GM19468 (cell line): Measurements from ENCODE around the gene CDX1.

Experiments
- ATAC-seq: cut with Tn5 transposase; IDR thresholded peaks from one replicate; pipeline ENCODE4 v1.9.1; 2021; ENCODE audit warnings: mild to moderate bottlenecking, moderate library complexity, moderate number of reproducible peaks; ENCODE audit not compliant: unreplicated experiment; ENCODE audit errors: extremely low read depth

CDX1 gene

DNA sequence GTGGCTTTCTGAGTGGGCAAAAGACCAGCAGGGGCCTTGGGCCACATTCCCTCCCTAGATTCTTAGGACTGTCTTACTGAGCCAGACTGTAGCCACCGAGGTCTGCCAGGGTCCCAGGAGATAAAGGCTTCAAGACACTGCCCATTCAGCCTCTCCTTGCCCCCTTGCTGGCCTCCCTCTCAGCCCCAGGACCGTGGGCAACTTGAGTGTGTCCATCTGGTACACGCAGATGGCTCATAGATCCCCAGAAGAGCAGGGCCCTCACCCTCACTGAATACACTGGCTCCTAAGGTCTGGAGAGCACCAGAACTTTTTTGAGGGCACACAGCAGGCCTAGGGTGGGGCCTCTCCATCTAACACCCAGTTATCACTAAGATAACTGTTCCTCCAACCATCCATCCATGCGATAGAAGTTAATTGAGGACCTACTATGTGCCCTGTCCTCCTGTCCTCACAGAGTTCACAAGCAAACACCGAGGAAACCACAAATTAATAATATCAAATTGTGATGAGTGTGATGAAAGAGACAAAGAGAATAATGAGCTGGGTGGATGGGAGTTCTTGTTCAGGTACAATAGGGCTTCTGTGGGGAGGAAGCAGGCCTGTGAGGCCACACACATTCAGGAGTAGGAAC is 6.0 kb upstream of the CDX1 start:
- ATAC-seq: no peak

DNA sequence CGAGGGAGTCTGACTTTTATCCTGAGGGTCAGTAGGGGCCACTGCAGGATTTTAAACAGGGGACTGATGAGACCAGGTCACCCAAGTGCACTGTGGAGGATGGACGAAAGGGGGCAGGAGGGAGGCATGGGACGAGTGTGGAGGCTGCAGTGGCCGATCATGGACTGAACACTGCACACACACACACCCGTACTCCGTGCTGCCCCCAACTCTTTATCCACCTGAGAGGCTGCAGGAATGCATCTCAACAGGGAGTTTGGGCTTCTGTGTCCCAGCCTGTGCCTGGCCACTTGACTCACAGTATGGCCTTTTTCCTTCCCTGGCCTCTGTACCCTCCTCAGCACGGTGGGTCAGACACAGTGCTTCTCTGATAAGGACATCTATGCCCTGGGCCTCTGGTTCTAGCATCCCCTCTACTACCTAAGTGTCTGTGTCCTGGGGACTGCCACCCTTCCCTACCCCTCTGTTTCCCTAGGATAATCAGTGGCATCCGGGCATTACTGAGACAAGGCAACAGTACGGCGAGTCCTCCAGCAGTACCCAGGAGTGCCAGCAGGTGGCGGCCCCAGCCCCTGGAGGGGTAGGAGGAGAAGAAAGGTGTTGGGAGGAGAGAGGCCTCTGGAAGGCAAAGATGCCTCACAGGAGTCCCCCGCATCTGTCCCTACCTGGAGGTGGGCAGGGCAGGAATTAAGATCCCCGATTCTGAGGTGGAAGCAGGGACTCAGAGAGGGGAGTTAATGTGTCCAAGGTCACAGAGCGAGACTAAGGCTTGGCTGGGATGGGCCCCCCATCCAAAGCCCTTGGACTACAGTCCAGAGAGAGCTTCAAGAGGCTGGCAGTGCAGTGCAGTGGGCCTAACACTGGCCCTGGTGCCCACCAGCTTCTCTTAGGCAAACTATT is 5.1 kb upstream of the CDX1 start:
- ATAC-seq: peak; percentile 57

DNA sequence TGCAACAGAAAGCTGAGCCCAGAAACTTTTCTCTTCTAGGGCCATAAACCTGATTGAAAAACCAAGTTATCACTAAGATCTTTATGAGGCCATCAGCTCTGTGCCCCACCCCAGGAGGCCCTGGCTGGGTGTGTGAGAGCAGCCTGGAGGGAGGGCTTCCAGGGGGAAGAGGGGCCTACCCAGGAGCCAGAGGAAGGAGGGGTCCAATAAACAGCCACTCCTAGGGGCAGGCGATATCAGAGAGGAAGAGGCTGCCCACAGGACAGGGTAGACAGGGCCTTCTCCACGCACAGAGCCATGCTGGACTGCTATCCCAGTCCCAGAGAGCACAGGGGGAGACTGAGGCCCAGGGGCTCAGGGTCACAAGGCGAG is 4.5 kb upstream of the CDX1 start:
- no peak for ATAC-seq

DNA sequence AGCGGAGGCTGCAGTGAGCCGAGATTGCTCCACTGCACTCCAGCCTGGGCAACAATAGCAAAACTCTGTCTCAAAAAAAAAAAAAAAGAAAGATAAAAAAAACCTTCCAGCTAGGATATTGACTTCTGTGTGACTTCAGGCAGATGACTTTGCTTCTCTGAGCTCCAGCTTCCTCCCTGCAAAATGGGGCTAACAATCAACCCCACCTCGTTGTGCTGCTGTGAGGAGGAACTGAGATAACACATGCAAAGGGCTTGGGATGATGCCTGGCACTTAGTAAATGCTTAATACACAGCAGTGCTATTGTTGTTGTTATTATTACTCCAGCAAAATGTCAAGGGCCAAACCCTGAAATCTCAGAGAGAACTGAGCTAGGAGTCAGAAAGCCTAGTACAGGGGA is 3.5 kb upstream of the CDX1 start:
- no peak for ATAC-seq

DNA sequence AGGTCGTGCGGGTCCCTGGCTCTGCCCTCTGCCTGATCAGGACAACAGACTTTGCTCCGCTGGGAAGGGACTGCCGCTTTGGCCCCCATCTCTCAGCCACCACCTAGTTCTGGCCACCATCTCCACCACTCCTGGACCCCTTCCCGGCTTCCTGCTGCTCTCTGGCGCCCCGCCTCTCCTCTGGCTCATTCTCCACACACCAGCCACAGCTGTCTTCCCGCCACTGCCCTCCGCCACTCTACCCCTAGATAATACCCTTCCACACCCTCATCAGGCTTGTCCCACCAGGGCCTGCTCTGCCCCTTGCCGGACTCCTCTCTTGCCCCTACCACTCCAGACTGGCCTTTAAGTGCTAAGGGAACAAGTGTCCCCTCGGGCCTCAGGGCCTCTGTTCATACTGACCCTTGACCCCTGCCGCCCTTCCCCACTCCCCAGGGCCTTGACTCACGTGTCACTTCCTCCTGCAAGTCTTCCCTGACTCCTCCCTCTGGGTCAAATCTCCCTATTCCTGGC is 3.0 kb upstream of the CDX1 start:
- ATAC-seq: no peak

DNA sequence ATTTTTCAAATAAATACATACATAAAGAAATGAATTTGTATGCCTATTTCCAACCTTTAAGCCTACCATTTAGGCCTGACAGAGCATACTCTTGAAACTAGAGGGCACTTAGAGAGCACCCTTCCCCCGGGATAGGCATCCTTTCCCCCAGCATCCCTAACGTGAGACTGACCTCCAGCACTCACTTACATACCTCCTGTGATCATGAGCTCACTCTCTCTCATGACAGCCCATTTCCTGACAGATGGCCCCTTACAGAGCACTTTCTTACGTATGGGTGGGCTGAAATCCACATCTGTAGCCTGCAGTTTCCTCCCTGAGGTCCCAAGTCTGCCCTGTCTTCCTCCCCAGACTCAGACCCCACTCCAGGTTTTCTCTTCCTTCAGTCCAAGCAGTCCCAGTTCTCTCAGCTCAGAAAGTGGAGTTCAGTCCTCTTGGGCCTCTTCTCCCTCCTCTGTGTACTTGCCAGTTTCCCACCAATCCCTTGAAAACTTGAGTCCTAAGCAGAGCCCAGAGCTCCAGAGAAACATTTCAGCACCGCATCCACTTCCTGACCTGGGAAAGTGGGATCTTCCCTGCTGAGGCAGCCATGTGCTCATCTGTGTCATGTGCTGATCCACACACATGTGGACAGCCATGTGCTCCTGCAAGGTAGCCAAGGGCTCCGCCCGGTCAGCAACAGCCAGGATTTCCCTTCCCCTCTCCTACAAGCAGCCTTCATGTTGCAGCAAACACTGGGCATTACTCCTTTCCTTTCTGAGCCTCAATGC is 2.2 kb upstream of the CDX1 start:
- ATAC-seq: no peak

DNA sequence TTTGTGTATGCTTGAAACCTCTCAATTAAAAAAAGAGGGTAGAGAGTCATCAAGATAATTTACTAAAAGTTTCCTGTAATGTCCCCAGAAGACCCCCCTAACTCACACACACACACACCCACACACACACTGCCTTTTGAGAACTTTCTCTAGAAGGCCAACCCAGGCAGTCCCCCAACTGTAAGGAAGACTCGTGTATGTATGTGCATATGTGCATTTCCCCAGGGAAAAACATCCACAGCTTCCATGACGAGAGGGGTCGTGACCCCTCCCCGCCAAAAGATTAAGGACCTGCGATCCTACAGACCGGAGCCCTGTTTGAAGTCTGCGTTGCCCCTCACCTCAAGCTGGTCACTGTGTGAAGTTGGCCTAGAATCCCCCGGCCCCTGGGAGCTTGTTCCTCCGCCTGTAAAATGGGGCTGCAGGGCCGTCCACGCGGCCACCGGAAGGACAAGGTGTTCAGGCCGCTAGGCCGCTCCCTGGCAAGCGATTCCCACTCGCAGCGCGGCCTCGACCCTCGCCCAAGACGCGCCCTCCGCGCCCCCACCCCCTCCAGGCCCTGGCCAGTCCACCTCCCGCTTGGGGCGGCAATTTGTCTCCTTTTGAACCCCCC is 435 bp upstream of the CDX1 start:
- ATAC-seq: no peak

DNA sequence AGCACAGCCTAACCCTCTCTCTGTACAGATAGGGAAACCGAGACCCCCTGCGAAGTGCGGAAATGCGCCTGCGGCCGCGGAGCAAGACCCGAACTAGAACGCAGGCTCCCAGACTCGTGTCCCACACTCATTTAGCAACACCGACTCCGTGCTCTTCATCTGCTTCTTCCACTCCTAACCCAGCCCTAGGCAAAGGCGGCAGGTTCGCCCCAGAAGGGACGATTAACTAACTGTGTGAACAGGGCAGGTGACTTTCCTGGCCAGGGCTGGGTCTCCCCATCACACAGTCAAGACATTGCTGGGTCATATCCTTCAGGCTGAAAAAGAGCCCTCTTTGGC is 903 bp downstream of the CDX1 start:
- no peak for ATAC-seq

DNA sequence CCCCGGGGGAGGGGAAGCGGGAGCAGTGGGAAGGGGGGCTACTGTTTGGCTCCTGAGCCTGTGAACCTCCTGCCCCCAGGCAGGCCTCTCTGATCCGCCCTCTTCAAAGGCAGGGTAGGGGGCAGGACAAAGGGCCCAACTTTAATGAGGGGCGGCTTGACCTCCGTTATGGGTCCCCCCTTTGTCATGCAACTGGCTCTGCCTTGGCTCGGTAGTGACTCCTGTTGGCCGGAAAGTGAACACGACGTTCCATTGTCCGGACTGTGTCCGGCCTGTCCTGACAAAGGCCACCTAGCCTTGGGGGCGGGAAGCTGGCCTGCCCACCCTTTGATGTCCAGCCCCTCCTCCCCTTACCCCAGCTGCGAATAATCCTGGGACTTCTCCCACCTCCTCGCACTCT is 1.3 kb downstream of the CDX1 start:
- ATAC-seq: no peak

DNA sequence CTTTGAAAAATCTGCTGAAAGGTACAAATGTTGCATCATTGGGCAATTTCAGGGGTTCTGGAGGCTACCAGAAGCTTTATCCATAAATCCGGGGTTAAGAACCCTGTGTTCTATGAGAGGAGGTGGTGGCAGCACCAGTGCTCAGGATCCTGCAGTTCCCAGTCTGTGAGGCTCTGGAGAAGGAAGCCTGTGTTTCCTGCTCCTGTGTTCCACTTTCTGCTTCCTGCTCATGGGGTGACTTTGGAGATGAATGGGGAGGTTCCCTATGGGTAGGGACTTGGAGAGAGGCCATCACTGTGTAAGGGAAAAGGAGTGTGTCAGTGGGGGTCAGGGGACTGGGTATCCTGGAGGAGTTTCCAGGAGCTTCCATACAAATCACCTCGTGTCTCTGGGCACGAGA is 2.3 kb downstream of the CDX1 start:
- no peak for ATAC-seq

DNA sequence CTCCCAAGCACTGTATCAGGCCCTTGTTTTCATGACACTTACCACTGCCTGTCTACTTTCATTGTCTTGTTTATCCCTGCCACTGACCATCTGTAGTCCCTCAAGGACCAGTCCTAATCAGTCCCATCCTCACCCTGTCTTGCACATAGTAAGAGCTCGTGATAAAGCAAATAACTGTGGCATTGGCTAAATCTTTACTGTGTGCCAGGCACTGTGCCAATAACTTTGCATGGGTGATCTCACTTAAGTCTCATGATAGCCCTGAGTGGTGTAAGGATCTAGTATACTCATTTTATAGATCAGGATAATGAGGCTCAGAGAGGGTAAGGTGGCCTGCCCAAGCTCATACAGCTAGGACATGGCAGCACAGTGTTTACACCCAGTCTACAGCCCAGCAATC is 5.6 kb downstream of the CDX1 start:
- no peak for ATAC-seq

DNA sequence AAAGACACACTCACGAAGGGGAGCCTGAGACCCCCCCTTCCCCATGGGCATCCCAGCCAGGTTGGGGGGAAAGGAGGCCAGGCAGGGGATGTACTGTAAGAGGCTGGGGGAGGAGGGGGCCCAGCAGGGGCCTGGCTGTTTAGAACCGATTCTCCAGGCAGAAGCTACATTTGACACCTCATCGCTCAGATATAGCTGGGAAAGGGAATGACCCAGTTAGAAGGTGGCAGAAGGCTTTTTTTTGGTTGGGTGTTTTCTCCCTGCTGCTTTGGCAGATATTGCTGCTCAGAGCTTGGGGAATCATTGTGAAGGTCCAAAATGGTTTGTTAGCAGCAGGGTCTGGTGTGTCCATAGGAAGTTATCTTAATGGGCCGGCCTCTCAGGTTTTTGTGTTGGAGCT is 6.0 kb downstream of the CDX1 start:
- ATAC-seq: no peak

DNA sequence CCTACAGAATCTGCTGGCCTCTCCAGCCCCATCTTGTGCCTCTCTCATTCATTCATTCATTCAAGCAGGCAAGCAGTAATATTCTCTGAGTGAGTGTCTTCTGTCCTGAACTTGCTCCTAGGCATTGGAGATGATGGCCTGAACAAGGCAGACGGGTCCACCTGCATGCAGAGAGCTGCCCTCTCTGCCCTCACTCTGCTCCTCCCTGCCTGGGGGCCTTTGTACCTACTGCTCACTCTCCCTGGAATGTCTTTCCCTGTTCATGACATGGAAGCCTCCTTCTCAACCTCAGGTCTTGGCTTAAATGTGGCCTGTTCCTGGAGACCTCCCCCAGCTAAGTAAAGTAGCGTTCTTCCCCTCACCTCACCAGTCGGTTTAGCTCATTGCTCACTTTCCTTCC is 6.6 kb downstream of the CDX1 start:
- ATAC-seq: no peak

DNA sequence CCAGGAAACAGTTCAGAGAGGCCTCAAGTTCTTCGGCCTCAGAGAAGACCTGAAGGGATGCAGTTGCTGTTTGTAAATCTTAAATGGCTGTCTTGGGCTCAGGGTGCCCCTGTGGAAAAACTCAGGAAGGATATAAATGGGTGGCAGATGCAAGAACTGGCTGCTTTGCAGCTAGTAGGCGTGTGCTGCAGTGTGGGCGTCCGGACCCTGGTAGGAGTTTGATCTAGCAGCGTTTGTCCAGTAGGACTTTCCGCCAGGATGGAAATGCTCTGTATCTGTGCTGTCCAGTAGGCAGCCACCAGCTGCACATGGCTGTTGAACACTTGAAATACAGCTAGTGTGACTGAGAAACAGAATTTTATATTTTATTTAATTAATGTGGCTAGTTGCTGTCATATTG is 7.7 kb downstream of the CDX1 start:
- no peak for ATAC-seq

DNA sequence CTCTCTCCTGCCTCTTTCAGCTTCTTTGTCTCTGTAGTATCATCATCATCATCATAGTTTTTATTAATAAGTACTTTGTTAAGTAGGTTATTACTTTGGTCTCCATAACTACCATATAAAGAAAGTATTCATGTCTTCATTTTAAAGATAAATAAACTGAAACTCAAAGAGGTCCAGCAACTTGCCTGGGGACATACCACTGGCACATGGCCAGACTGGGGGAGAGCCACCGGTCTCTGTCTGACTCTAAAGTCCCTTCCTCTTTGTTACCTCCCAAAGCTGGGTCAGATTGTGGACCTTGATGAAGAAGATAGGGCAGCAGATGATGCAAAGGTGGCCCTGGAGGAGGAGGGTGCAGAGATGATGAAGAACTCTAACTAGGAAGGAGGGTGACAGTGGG is 8.5 kb downstream of the CDX1 start:
- ATAC-seq: no peak

DNA sequence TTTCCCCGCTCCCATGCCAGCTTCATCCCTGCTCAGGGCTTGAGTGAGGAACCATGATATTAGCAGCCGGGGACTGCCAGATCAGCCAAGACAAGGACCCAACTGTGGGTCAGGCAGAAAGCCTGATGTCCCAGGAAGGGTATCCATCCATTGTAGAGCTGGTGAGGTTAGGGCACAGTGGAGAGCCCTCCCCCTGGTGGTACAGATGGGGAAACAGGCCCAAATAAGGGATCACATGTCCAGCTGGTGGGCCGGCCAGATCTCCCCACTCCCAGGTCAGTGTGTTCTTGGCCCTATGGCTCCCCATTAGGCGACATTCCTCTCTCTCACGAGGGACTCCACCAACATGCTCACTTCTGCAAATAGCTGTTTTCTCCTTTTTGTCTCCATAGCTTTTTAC is 9.0 kb downstream of the CDX1 start:
- no peak for ATAC-seq

DNA sequence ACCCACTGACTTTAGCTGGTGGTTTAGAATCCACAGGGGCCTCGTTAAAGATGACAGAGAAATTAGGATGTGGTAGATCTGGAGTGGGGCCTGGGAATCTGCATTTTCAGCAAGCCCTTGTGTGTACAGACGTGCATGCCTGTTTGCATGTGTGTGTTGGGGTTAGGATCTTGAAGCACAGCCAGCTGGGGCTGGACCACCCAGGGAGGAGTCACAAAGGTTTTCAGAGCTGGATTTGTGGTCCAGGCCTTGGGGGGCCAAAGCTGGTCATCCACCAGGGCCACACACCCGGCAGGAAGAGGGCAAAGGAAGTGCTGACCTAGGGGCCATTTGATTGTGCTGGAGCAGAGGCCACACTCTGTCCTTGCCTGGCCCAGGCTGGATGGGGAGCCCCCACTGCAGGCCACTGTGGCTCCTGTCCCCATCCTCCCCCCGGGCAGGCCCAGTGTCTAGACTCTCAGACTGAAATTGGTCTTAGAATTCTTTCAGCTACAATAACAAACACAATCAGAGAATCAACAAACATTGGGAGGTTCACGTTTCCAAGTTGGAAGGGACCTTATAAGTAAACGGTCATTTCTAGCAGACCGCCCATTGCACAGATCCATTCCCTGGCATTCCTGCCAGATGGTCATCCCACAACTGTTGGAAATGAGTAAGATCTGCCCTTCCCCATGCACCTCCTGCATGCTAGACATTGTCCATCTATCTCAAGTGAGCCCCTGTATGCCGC is 10.3 kb downstream of the CDX1 start:
- no peak for ATAC-seq

DNA sequence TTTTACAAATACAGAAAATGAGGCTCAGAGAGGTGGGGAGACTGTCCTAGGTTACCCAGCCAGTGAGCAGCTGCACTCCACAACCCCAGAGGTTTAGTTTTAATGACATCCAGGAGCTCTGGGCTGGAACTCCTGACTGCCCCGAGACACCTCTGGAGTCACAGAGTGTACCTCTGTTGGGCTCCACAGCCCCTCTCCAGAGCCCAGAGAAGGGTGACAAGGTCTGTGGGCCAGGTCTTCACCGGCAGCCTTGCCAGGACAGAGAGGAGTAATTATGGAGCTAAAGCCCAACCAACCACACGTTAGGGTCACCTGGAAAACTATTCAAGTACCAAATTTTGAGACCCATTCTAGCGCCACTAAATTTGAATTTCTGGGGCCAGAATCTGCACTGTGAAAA is 11.1 kb downstream of the CDX1 start:
- no peak for ATAC-seq

DNA sequence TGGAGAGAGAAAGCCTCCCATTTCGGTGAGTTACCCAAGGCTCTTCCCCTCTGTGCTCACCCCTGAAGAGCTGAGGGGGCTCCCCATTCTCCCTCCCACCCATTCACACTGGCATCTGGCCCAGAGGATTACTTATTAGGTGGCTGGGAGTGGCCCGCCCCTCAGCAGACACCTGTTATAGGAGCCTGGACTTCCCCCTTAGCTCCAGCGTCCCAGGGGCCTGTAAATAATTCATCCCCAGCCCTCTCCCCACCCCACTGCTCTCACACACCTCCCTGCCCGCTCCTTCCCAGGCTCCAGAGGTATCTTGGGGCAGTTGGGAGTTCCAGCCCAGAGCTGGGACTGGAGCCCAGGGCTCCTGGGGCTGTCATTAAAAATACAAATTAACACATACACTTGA is 11.7 kb downstream of the CDX1 start:
- ATAC-seq: no peak

DNA sequence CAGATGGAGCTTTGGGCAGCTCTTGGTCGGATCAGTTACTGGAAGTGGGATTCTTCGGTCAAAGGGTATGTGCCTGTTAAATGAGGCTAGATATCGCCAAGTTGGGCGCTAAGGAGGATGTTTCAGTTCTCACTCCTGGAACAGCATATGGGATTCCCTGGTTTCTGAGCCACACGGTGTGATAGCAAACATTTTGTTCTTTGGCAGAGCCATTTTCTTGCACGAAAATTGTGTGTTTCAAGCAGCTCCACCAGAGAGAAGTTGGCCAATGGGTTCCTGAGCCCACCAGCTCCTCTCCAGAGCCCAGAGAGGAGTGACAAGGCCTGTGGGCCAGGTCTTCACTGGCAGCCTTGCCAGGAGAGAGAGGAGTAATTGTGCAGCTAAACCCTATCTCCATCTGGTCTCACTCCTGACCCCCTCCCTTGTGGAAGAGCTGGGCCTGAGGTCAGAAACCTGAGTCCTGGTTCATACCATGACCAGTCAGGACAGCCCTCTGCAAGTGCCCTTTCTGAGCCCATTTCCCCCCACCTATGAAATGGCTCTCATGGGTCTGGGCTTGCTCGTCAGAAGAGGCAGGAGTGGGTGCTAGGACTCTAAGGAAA is 12.5 kb downstream of the CDX1 start:
- no peak for ATAC-seq
